Activated T-cell treated with anti-CD3 and anti-CD28 coated beads, Interleukin-2, amount 50 U/mL, for 24 hours (primary cell): ENCODE measurements around the gene PLXNB1.

ENCODE experiments used
- DNase-seq: peaks from one replicate; pipeline ENCODE4 v3.0.0-alpha.2; 2020
- H3K27ac Mint-ChIP-seq: 2 replicates; pipeline ENCODE4 v1.8.0; 2020; ENCODE audit warnings: mild to moderate bottlenecking, mixed read lengths
- H3K27me3 Mint-ChIP-seq: 2 replicates; pipeline ENCODE4 v1.8.0; 2020; ENCODE audit warnings: mixed read lengths
- H3K36me3 Mint-ChIP-seq: 2 replicates; pipeline ENCODE4 v1.8.0; 2020; ENCODE audit warnings: low read depth, mixed read lengths
- H3K4me1 Mint-ChIP-seq: 2 replicates; pipeline ENCODE4 v1.8.0; 2020; ENCODE audit warnings: low read depth, mixed read lengths
- H3K4me3 Mint-ChIP-seq: 2 replicates; pipeline ENCODE4 v1.8.0; 2020; ENCODE audit warnings: mild to moderate bottlenecking, moderate library complexity, mixed read lengths
- H3K9me3 Mint-ChIP-seq: 2 replicates; pipeline ENCODE4 v1.8.0; 2020; ENCODE audit warnings: mixed read lengths

PLXNB1 gene

GRCh38 chr3:48422681-48423080 lies 7.2 kb downstream of the PLXNB1 start:
- no peaks in the 10 kb centered on the region for H3K36me3 Mint-ChIP-seq
- H3K9me3 Mint-ChIP-seq, result no peaks in the 10 kb centered on the region
- no peak overlapping the region for H3K4me3 Mint-ChIP-seq
- H3K27ac Mint-ChIP-seq, result no peak overlapping the region
- DNase-seq, result no peak
- H3K4me1 Mint-ChIP-seq, result no peaks in the 10 kb centered on the region
- no peaks in the 10 kb centered on the region for H3K27me3 Mint-ChIP-seq

DNA sequence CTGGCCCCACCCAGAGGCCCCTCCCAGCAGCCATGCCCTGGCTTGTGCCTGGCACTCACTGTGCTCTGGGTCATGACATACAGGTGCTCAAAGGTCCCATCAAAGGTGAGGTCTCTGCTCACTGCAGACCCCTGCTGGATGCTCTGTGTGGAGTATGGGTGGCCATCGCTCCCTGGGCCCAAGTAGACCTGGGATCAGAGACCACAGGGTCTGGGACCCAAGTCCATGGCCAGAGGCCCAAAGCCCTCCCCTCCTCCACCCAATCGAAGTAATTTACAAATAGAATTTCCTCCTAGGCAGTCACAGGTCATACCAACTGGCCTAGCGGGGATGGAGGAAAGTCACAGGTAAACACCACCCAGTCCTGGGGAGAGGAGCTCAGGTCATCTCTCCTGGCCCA lies 7.6 kb downstream of the PLXNB1 start:
- Mint-ChIP-seq H3K9me3 (no peaks in the 10 kb centered on the region), H3K4me1 (no peaks in the 10 kb centered on the region), H3K27ac (no peak overlapping the region), H3K36me3 (no peaks in the 10 kb centered on the region), H3K27me3 (no peaks in the 10 kb centered on the region), H3K4me3 (no peak overlapping the region)
- DNase-seq, result no peak

- no peak for DNase-seq
- Mint-ChIP-seq H3K36me3 (no peaks in the 10 kb centered on the region), H3K4me3 (no peak overlapping the region), H3K27me3 (no peaks in the 10 kb centered on the region), H3K9me3 (no peaks in the 10 kb centered on the region), H3K27ac (no peak overlapping the region), H3K4me1 (no peaks in the 10 kb centered on the region)
Measured at GRCh38 chr3:48420561-48420960, 9.3 kb downstream of the PLXNB1 start.

- no peak overlapping the region for H3K27ac Mint-ChIP-seq
- H3K9me3 Mint-ChIP-seq, result no peaks in the 10 kb centered on the region
- DNase-seq, result no peak
- no peak overlapping the region for H3K4me3 Mint-ChIP-seq
- no peaks in the 10 kb centered on the region for H3K4me1 Mint-ChIP-seq
- no peaks in the 10 kb centered on the region for H3K27me3 Mint-ChIP-seq
- no peaks in the 10 kb centered on the region for H3K36me3 Mint-ChIP-seq
Measured at GRCh38 chr3:48419597-48419996, 10.3 kb downstream of the PLXNB1 start.

DNA sequence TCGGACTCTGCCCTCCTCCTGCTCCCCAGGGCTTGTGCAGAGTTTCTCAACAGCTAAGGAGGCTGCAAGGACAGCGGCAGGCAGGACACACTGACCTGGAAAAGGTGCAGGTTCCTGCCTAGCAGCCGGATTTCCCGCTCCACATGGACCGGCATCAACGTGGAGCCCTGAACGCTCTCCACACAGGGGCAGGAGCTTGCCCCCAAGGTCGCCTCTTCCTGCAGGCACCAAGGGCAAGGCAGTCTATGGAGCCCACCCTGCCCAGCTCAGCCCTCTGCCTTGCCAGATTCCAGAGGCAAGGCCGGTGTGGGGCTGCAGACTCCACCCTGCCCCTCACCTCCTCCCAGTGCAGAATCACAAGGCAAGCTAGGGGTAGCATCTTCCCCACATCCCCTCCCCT lies 10.7 kb downstream of the PLXNB1 start:
- DNase-seq, result no peak
- Mint-ChIP-seq H3K27ac (no peak overlapping the region), H3K36me3 (no peaks in the 10 kb centered on the region), H3K9me3 (no peaks in the 10 kb centered on the region), H3K4me3 (no peak overlapping the region), H3K27me3 (no peaks in the 10 kb centered on the region), H3K4me1 (no peaks in the 10 kb centered on the region)

GRCh38 chr3:48418651-48419050 lies 11.2 kb downstream of the PLXNB1 start:
- H3K27ac Mint-ChIP-seq, result no peak overlapping the region
- no peak for DNase-seq
- no peaks in the 10 kb centered on the region for H3K27me3 Mint-ChIP-seq
- no peaks in the 10 kb centered on the region for H3K36me3 Mint-ChIP-seq
- H3K9me3 Mint-ChIP-seq, result no peaks in the 10 kb centered on the region
- H3K4me3 Mint-ChIP-seq, result no peak overlapping the region
- H3K4me1 Mint-ChIP-seq, result no peaks in the 10 kb centered on the region

DNA sequence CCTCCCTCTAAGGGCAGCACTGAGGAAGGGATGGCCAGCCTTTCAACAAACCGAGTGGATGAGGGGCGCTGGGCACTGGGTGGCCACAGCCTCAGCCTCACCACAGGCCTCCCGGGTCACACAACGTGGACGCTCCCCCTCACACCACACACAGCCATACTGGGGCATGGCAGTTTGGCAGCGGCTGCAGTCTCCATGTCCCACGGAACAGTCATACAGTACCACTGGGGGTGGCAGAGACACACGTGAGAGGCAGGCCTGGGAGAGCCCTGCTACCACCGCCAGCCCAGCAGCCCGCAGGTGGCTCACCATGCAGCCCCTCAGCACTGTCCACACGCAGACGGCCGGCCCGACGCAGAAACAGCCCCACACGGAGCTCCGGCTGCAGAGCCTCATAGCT lies 11.7 kb downstream of the PLXNB1 start:
- no peaks in the 10 kb centered on the region for H3K4me1 Mint-ChIP-seq
- no peaks in the 10 kb centered on the region for H3K36me3 Mint-ChIP-seq
- DNase-seq, result no peak
- H3K9me3 Mint-ChIP-seq, result no peaks in the 10 kb centered on the region
- no peaks in the 10 kb centered on the region for H3K27me3 Mint-ChIP-seq
- no peak overlapping the region for H3K27ac Mint-ChIP-seq
- no peak overlapping the region for H3K4me3 Mint-ChIP-seq

DNA sequence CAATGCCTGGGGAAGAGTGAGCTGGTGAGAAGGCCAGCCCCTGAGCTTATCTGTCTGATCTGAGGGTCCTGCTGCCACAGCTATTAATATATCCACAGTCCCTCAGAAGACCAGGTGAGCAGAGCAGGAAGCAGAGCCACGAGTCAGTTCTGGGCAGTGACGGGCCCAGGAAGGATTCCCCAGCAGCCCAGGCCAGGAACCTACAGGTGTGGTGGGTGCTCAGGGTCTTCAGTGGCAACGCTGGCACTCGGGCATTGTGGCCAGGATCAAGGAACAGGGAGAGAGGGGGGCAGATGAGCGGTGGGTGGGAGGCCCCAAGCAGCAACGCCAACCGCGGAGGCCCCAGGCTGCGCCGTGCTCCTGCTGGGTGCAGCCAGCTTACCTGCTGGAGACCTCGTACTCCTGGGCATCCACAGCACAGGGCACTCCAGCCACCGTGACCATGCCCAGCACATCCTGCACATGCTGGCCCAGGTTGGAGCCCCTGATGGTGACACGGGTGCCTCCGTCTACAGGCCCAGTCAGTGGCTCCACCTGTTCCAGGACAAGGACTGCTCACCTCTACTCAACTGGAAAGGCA lies 12.3 kb downstream of the PLXNB1 start:
- Mint-ChIP-seq H3K27ac (no peak overlapping the region), H3K36me3 (no peaks in the 10 kb centered on the region), H3K4me3 (no peak overlapping the region), H3K9me3 (no peaks in the 10 kb centered on the region), H3K4me1 (no peaks in the 10 kb centered on the region), H3K27me3 (no peaks in the 10 kb centered on the region)
- no peak for DNase-seq

GRCh38 chr3:48416546-48416945 lies 13.3 kb downstream of the PLXNB1 start:
- Mint-ChIP-seq H3K27me3 (no peaks in the 10 kb centered on the region), H3K36me3 (no peaks in the 10 kb centered on the region), H3K4me3 (no peak overlapping the region), H3K27ac (no peak overlapping the region), H3K4me1 (no peaks in the 10 kb centered on the region), H3K9me3 (no peaks in the 10 kb centered on the region)
- DNase-seq, result no peak

- no peak overlapping the region for H3K4me3 Mint-ChIP-seq
- no peaks in the 10 kb centered on the region for H3K9me3 Mint-ChIP-seq
- no peak overlapping the region for H3K27ac Mint-ChIP-seq
- no peaks in the 10 kb centered on the region for H3K4me1 Mint-ChIP-seq
- H3K27me3 Mint-ChIP-seq, result no peaks in the 10 kb centered on the region
- H3K36me3 Mint-ChIP-seq, result no peaks in the 10 kb centered on the region
- DNase-seq, result no peak
Measured at GRCh38 chr3:48416091-48416505, 13.8 kb downstream of the PLXNB1 start.

DNA sequence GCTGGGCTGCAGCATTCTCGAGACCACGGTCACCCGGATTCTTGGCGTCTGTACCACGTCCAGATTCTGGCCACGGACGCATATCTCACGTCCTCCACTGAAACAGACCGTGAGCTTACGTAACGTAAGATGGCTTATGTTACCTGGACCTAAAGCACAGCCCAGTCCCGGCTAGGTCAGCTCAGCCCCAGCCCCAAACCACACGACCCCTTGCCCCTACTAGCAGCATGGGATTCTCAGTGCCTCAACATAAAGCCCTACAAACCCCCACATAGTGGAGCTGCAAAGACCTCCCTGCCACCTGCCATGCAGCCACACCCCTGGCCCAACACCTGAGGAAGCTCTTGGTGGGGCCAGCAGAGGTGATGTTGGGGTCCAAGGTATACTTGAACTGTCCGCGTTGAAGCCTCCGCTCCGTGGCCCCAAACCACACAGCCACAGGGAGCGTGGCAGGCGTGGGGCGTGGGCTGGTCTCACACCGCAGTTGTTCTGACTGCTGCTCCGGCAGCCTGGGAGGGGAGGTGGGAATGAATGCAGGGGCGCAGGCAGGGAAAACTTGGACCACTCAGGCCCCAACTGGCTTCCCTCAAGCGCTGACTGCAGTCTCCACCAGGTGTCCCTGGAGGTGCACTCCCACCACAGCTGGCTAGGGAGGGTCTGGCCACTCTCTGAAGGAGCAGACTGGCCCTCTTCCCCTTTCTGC lies 14.5 kb downstream of the PLXNB1 start:
- Mint-ChIP-seq H3K4me1 (no peaks in the 10 kb centered on the region), H3K4me3 (no peak overlapping the region), H3K27me3 (no peaks in the 10 kb centered on the region), H3K9me3 (no peaks in the 10 kb centered on the region), H3K27ac (no peak overlapping the region), H3K36me3 (no peaks in the 10 kb centered on the region)
- no peak for DNase-seq

- Mint-ChIP-seq H3K36me3 (no peaks in the 10 kb centered on the region), H3K9me3 (no peaks in the 10 kb centered on the region), H3K4me1 (no peaks in the 10 kb centered on the region), H3K27me3 (no peaks in the 10 kb centered on the region), H3K4me3 (no peak overlapping the region), H3K27ac (no peak overlapping the region)
- DNase-seq, result no peak
Measured at GRCh38 chr3:48414376-48415250, 15.3 kb downstream of the PLXNB1 start.

DNA sequence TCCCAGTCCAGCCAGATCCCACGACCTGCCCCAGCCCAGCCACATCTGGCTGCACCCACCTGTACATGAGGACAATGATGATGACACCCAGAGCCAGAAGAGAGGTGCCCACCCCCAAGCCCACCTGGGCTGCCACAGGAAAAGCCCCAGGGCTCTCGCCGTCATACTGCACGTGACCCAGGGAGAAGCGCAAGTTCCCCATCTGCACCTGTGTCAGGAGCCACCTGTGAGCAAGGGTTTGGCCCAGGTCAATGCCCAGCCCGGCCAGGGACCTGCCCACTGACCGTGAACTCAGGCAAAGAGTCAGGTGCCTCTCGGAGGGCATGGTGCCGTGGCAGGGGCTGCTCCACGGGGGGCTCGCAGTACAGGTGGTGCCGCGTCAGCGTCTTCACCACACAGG lies 16.3 kb downstream of the PLXNB1 start:
- no peaks in the 10 kb centered on the region for H3K9me3 Mint-ChIP-seq
- H3K36me3 Mint-ChIP-seq, result no peaks in the 10 kb centered on the region
- DNase-seq, result no peak
- no peak overlapping the region for H3K27ac Mint-ChIP-seq
- H3K4me1 Mint-ChIP-seq, result no peaks in the 10 kb centered on the region
- no peaks in the 10 kb centered on the region for H3K27me3 Mint-ChIP-seq
- no peak overlapping the region for H3K4me3 Mint-ChIP-seq

DNA sequence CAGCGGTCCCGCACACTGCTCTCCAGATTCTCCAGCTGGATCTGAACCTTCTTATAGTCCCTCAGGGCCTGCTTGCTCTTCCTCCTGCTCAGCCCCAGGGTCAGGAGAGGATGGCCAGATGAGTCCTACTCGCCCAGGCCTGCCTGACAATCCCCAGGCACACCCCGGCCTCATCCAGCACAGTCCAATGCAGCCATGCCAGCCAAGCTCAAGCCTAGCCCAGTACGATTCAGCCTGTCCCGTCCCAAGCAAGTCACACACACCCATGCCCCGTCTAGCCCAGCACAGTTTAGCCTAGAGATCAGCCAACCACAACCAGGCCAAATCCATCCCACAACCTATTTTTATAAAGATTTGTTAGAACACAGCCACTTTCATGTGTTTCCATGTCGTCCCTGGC lies 16.8 kb downstream of the PLXNB1 start:
- no peak for DNase-seq
- Mint-ChIP-seq H3K4me3 (no peak overlapping the region), H3K27ac (no peak overlapping the region), H3K9me3 (no peaks in the 10 kb centered on the region), H3K4me1 (no peaks in the 10 kb centered on the region), H3K36me3 (no peaks in the 10 kb centered on the region), H3K27me3 (no peaks in the 10 kb centered on the region)

DNA sequence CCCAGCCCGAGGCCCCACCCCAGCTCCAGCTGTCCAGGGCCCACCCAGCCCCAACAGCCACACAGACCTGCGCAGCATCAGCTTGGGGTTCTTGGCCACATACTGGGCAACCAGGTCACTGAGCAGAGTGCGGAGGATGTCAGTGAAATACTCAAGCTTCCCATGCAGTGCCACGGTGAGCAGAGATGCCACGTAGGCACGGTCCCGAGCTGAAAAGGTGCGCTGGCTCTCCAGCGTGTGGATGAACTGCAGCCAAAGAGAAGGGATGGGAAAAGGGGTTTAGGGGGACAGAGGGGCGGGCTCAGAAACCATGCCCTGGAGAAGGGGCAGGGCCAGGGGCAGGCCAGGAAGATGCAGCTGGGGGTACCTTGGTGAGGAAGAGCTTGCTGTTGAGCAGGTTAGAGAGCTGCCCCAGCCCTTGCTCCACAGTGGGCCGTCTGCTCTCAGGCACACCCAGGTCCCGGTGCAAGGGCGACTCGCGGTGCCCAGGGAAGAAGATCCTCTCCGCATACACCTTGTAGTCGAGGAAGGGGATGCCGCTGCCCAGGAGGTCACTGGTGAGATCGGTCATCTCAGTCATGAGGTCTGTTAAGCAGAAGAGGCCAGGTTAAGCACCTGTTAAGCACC lies 17.4 kb downstream of the PLXNB1 start:
- no peaks in the 10 kb centered on the region for H3K27me3 Mint-ChIP-seq
- DNase-seq, result no peak
- no peak overlapping the region for H3K4me3 Mint-ChIP-seq
- no peaks in the 10 kb centered on the region for H3K9me3 Mint-ChIP-seq
- no peak overlapping the region for H3K27ac Mint-ChIP-seq
- no peaks in the 10 kb centered on the region for H3K4me1 Mint-ChIP-seq
- H3K36me3 Mint-ChIP-seq, result no peaks in the 10 kb centered on the region
